Prostate gland (tissue), 2 donors: ENCODE measurements around the gene TMEM212.

Source experiments
- POLR2AphosphoS5 ChIP-seq: sonication (generic); formaldehyde crosslinking; IDR thresholded peaks from one replicate; pipeline ENCODE4 v1.6.1; 2017; ENCODE audit warnings: antibody characterized with exemption
- TF ChIP-seq, protein P1 (sequence below), 4 experiments: fragments of 200-600 bp in 2 of 4; fragments of 450-650 bp in 2 of 4; sonication (generic) in 2 of 4; IDR thresholded peaks; 1 replicate in 3 of 4; 2 replicates in 1 of 4; pipeline ENCODE4 v1.5.1; 2016 to 2019; ENCODE audit warnings: antibody characterized with exemption in 4 of 4, mild to moderate bottlenecking in 2 of 4, moderate library complexity in 2 of 4

DNA sequence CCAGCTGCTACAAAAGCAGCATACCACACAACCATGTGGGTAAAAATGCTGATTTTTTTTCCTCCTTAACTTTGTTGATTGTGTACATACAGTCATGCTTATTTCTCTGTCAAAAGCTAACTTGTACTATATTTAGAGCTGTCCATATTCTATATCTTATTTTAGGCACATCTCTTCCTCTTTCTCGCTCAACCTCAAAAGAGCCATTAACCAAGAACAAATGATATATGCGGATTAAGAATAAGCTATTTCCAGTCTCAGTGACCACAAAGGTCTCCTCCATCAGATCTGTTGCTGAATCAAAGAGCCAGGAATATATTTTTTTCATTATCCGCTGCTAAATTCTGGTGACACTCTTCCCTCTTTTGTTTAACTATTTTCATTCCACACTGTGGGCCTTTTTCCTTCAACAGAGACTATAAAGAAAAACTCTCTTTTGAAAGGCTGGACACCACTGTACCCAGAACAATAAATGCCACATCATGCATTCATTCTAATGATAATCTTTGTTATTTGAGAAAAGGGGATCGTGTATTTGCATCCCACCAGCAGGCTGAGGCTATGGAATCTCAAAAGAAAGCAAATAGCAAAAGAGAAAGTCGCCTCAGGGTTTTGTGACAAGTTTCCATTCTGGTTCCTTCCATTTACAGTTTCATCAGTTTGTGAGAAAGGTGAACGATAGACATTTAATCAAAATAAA, 8.0 kb downstream of the TMEM212 start:
- TF ChIP-seq, protein P1, sequence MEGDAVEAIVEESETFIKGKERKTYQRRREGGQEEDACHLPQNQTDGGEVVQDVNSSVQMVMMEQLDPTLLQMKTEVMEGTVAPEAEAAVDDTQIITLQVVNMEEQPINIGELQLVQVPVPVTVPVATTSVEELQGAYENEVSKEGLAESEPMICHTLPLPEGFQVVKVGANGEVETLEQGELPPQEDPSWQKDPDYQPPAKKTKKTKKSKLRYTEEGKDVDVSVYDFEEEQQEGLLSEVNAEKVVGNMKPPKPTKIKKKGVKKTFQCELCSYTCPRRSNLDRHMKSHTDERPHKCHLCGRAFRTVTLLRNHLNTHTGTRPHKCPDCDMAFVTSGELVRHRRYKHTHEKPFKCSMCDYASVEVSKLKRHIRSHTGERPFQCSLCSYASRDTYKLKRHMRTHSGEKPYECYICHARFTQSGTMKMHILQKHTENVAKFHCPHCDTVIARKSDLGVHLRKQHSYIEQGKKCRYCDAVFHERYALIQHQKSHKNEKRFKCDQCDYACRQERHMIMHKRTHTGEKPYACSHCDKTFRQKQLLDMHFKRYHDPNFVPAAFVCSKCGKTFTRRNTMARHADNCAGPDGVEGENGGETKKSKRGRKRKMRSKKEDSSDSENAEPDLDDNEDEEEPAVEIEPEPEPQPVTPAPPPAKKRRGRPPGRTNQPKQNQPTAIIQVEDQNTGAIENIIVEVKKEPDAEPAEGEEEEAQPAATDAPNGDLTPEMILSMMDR (IDR thresholded peaks at IDR 0.05) = no peak
- no peak for TF ChIP-seq POLR2AphosphoS5
